Measurements from ENCODE around the gene INTS3.
A peak's percentile ranks its signal among the peaks of the same experiment; 100 is the strongest.

Gene INTS3, protein sequence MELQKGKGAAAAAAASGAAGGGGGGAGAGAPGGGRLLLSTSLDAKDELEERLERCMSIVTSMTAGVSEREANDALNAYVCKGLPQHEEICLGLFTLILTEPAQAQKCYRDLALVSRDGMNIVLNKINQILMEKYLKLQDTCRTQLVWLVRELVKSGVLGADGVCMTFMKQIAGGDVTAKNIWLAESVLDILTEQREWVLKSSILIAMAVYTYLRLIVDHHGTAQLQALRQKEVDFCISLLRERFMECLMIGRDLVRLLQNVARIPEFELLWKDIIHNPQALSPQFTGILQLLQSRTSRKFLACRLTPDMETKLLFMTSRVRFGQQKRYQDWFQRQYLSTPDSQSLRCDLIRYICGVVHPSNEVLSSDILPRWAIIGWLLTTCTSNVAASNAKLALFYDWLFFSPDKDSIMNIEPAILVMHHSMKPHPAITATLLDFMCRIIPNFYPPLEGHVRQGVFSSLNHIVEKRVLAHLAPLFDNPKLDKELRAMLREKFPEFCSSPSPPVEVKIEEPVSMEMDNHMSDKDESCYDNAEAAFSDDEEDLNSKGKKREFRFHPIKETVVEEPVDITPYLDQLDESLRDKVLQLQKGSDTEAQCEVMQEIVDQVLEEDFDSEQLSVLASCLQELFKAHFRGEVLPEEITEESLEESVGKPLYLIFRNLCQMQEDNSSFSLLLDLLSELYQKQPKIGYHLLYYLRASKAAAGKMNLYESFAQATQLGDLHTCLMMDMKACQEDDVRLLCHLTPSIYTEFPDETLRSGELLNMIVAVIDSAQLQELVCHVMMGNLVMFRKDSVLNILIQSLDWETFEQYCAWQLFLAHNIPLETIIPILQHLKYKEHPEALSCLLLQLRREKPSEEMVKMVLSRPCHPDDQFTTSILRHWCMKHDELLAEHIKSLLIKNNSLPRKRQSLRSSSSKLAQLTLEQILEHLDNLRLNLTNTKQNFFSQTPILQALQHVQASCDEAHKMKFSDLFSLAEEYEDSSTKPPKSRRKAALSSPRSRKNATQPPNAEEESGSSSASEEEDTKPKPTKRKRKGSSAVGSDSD

DNA sequence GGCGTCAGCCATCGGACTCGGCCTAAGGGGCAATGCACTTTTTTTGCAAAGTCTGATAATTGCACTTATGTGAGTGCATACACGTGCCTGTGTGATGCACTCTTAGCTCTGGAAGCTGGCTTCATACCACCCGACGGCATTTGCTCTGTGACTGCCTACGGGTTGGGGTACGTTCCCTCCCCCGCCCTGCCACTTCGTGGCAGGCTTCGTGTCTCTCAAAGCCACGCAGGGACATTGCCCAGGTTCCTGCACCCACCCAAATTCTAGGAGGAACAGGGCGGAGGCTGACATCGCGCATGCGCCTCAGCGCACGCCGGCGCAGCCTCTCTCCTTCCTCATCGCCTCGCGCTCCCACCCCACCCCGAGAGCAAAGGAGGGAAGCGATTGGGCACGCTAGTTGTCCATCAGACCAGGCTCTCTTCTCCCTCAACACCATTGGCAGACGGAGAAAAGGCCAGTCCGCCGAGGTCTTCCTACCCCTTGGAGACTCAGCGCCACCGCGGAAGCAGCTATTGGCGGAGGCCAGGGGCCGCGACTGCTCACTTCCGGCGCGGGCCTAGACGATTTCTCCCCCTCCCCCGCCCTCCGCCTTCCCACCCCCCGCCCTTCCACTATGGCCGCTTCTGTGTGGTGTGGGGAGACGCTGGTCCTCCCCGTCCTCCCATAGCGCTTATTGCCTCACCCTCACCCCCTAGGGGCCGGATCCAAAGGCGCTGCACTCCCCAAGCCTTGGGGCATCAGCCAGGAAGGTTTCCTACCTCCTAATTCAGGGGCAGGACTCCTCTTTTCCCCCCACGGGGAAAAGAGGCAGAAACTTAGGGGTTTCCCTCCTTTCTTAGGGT is at the start of gene INTS3:
TSS of gene INTS3 (plus strand) at position 588 of the 842 bp plus-strand sequence. CDS start 585 bp downstream, outside the sequence.
- no peak for TF ChIP-seq ZNF274 (IDR thresholded peaks at IDR 0.05; ENCODE audit: low read depth, low read length)
- TF ChIP-seq SUZ12 (IDR thresholded peaks at IDR 0.05; ENCODE audit: extremely low read depth, insufficient read depth, insufficient read length), result no peak
- TF ChIP-seq YY1 (IDR thresholded peaks at IDR 0.05; ENCODE audit: insufficient read depth, insufficient read length), result no peak

DNA sequence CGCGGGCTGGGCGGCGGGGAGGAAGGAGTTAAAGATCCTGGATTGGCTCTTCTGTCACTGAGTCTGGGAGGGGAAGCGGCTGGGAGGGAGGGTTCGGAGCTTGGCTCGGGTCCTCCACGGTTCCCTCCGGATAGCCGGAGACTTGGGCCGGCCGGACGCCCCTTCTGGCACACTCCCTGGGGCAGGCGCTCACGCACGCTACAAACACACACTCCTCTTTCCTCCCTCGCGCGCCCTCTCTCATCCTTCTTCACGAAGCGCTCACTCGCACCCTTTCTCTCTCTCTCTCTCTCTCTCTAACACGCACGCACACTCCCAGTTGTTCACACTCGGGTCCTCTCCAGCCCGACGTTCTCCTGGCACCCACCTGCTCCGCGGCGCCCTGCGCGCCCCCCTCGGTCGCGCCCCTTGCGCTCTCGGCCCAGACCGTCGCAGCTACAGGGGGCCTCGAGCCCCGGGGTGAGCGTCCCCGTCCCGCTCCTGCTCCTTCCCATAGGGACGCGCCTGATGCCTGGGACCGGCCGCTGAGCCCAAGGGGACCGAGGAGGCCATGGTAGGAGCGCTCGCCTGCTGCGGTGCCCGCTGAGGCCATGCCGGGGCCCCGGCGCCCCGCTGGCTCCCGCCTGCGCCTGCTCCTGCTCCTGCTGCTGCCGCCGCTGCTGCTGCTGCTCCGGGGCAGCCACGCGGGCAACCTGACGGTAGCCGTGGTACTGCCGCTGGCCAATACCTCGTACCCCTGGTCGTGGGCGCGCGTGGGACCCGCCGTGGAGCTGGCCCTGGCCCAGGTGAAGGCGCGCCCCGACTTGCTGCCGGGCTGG is 49.1 kb upstream of the INTS3 start, which contains the start of gene NPR1:
TSS of gene NPR1 (plus strand) at position 170 of the 818 bp plus-strand sequence. CDS start at position 591, 421 bp downstream.
- TF ChIP-seq SUZ12 (IDR thresholded peaks at IDR 0.05; ENCODE audit: extremely low read depth, insufficient read depth, insufficient read length) (no peak), ZNF274 (IDR thresholded peaks at IDR 0.05; ENCODE audit: low read depth, low read length) (no peak), YY1 (IDR thresholded peaks at IDR 0.05; ENCODE audit: insufficient read depth, insufficient read length) (no peak)
- H3K4me3 ChIP-seq (ENCODE audit: insufficient read length, low read depth), result peak within 1 kb of the TSS; percentile 67

More for the DNA sequence above, at the start of gene INTS3:
- H3K9me3 ChIP-seq (ENCODE audit: insufficient read depth, low read length), result no peaks in the 10 kb centered on the region
- peak within 1 kb of the TSS; percentile 100 for H3K9ac ChIP-seq (ENCODE audit: insufficient read length, low read depth)
- H3K27me3 ChIP-seq (ENCODE audit: insufficient read depth, insufficient read length), result no peaks in the 10 kb centered on the region
- peaks cover 18% of the 10 kb centered on the region for H3K36me3 ChIP-seq (ENCODE audit: insufficient read depth, insufficient read length, low read length)
- peaks cover 4% of the 10 kb centered on the region for H3K4me1 ChIP-seq (ENCODE audit: insufficient read depth, insufficient read length)
- DNase-seq (ENCODE audit: low read depth, low spot score), result peak; percentile 100
- peak within 1 kb of the TSS; percentile 97 for H3K4me3 ChIP-seq (ENCODE audit: insufficient read length, low read depth)

DNA sequence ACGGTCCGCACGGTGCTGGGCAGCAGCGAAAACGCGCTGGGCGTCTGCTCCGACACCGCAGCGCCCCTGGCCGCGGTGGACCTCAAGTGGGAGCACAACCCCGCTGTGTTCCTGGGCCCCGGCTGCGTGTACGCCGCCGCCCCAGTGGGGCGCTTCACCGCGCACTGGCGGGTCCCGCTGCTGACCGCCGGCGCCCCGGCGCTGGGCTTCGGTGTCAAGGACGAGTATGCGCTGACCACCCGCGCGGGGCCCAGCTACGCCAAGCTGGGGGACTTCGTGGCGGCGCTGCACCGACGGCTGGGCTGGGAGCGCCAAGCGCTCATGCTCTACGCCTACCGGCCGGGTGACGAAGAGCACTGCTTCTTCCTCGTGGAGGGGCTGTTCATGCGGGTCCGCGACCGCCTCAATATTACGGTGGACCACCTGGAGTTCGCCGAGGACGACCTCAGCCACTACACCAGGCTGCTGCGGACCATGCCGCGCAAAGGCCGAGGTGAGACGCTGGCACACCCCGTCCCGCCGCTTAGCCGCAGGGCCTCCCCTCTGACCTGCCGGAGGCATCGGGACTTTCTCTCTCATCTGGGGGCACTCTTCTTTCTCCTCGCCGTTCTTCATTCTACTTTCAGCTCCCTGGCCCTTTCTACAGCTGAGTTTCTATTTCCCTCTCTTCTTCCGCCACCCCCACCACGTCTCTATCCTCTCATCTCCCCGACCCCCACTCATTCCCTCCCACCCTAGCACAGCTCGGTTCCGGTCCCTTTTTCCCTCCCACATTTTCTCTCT is 48.3 kb upstream of the INTS3 start:
- Histone ChIP-seq H3K9ac (ENCODE audit: insufficient read length, low read depth) (peak overlapping the region; percentile 82), H3K4me1 (ENCODE audit: insufficient read depth, insufficient read length) (peaks cover 22% of the 10 kb centered on the region), H3K9me3 (ENCODE audit: insufficient read depth, low read length) (no peaks in the 10 kb centered on the region), H3K27me3 (ENCODE audit: insufficient read depth, insufficient read length) (peaks cover 45% of the 10 kb centered on the region), H3K4me3 (ENCODE audit: insufficient read length, low read depth) (peak overlapping the region; percentile 67), H3K36me3 (ENCODE audit: insufficient read depth, insufficient read length, low read length) (no peaks in the 10 kb centered on the region)
- no peak for DNase-seq (ENCODE audit: low read depth, low spot score)
- no peak for TF ChIP-seq ZNF274 (IDR thresholded peaks at IDR 0.05; ENCODE audit: low read depth, low read length)
- no peak for TF ChIP-seq YY1 (IDR thresholded peaks at IDR 0.05; ENCODE audit: insufficient read depth, insufficient read length)
- TF ChIP-seq SUZ12 (IDR thresholded peaks at IDR 0.05; ENCODE audit: extremely low read depth, insufficient read depth, insufficient read length), result peak; percentile 82

More for the DNA sequence above, 49.1 kb upstream of the INTS3 start, which contains the start of gene NPR1:
- Histone ChIP-seq H3K9me3 (ENCODE audit: insufficient read depth, low read length) (no peaks in the 10 kb centered on the region), H3K9ac (ENCODE audit: insufficient read length, low read depth) (peak within 1 kb of the TSS; percentile 82), H3K27me3 (ENCODE audit: insufficient read depth, insufficient read length) (peaks cover 45% of the 10 kb centered on the region), H3K36me3 (ENCODE audit: insufficient read depth, insufficient read length, low read length) (no peaks in the 10 kb centered on the region), H3K4me1 (ENCODE audit: insufficient read depth, insufficient read length) (peaks cover 18% of the 10 kb centered on the region)
- DNase-seq (ENCODE audit: low read depth, low spot score), result no peak

DNA sequence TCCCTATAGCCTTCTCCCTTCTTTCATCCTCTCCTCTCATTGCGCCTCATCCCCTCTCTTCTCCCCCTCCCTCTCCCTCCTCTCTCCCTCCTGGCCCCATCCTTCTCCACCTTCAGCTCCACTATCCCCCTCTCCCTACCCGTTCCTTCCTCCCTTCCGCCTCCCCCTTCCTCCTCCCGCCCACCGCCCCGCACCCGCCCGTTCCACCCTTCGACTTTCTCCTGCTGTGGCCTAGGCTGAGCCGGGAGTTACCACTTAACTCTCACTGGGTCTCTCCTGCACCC is 47.8 kb upstream of the INTS3 start:
- no peak for TF ChIP-seq ZNF274 (IDR thresholded peaks at IDR 0.05; ENCODE audit: low read depth, low read length)
- no peak for DNase-seq (ENCODE audit: low read depth, low spot score)
- Histone ChIP-seq H3K9ac (ENCODE audit: insufficient read length, low read depth) (peak overlapping the region; percentile 82), H3K36me3 (ENCODE audit: insufficient read depth, insufficient read length, low read length) (no peaks in the 10 kb centered on the region), H3K4me1 (ENCODE audit: insufficient read depth, insufficient read length) (peaks cover 27% of the 10 kb centered on the region), H3K9me3 (ENCODE audit: insufficient read depth, low read length) (no peaks in the 10 kb centered on the region), H3K27me3 (ENCODE audit: insufficient read depth, insufficient read length) (peaks cover 45% of the 10 kb centered on the region), H3K4me3 (ENCODE audit: insufficient read length, low read depth) (peak overlapping the region; percentile 67)

DNA sequence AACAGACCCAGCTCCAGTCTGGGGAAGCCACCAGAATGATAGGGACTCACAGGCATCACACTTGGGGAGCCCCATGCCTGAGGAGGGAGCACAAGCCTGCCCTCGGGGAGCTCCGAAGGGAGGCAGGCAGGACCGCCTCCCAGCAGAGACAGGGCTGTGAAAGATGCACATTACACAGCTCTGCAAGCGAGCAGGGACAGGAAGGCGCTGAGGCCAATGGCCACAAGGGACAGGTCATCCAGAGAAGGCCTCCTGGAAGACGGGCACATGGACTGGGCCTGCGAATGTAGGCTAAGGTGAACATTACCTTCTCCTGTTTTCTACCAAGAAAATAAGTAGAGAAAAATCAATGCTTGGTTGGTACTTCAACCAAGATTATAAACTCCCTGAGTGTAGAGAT is 45.1 kb upstream of the INTS3 start:
- Histone ChIP-seq H3K9ac (ENCODE audit: insufficient read length, low read depth) (no peak overlapping the region), H3K9me3 (ENCODE audit: insufficient read depth, low read length) (no peaks in the 10 kb centered on the region), H3K4me1 (ENCODE audit: insufficient read depth, insufficient read length) (peaks cover 27% of the 10 kb centered on the region), H3K27me3 (ENCODE audit: insufficient read depth, insufficient read length) (peaks cover 42% of the 10 kb centered on the region), H3K36me3 (ENCODE audit: insufficient read depth, insufficient read length, low read length) (peaks cover 3% of the 10 kb centered on the region), H3K4me3 (ENCODE audit: insufficient read length, low read depth) (no peak overlapping the region)
- TF ChIP-seq SUZ12 (IDR thresholded peaks at IDR 0.05; ENCODE audit: extremely low read depth, insufficient read depth, insufficient read length), result no peak
- DNase-seq (ENCODE audit: low read depth, low spot score), result no peak
